Activated CD4-positive, alpha-beta T cell treated with anti-CD3 and anti-CD28 coated beads, Interleukin-2, amount 10 ng/mL, durations not matched to agents 7 days and 5 days (primary cell): Measurements from ENCODE around the gene CA12. TPM values are rescaled to one million over a fixed set of nuclear protein-coding genes. Genes with fewer than 3 reads are reported as not detected.
A peak's percentile ranks its signal among the peaks of the same experiment; 100 is the strongest.

Experiments
- CTCF ChIA-PET: fragments of 350-600 bp; sonication (Branson Sonifier 250); formaldehyde crosslinking; loops from one replicate; lab custom pipeline; 2021; ENCODE audit warnings: antibody characterized with exemption; lab: Charles Lee
- POLR2A ChIA-PET: fragments of 350-600 bp; sonication (Branson Sonifier 250); formaldehyde crosslinking; loops from one replicate; lab custom pipeline; 2021; ENCODE audit warnings: antibody characterized with exemption; lab: Charles Lee
- DNase-seq: peaks from one replicate; pipeline ENCODE4 v3.0.0-alpha.2; 2020
- H3K27ac Mint-ChIP-seq: one replicate; pipeline ENCODE4 v1.8.0; 2021; ENCODE audit warnings: mild to moderate bottlenecking, moderate library complexity, mixed read lengths
- H3K27me3 Mint-ChIP-seq: one replicate; pipeline ENCODE4 v1.8.0; 2021; ENCODE audit warnings: mixed read lengths
- H3K36me3 Mint-ChIP-seq: one replicate; pipeline ENCODE4 v1.8.0; 2021; ENCODE audit warnings: low read depth, mixed read lengths
- H3K4me1 Mint-ChIP-seq: one replicate; pipeline ENCODE4 v1.8.0; 2021; ENCODE audit warnings: mixed read lengths
- H3K4me3 Mint-ChIP-seq: one replicate; pipeline ENCODE4 v1.8.0; 2021; ENCODE audit warnings: mild to moderate bottlenecking, moderate library complexity, mixed read lengths
- H3K9me3 Mint-ChIP-seq: one replicate; pipeline ENCODE4 v1.8.0; 2021; ENCODE audit warnings: mixed read lengths
- total RNA-seq, 2 experiments: library from RNA; stranded (reverse); gene quantifications; one replicate each; pipeline ENCODE4 v1.2.3, GENCODE V29; 2021

CA12 gene
- total RNA-seq, 2 experiments from 2014 or later, result not detected

- no peaks in the 10 kb centered on the region for H3K9me3 Mint-ChIP-seq
- H3K4me3 Mint-ChIP-seq, result peak overlapping the region; percentile 77
- peaks cover 14% of the 10 kb centered on the region for H3K36me3 Mint-ChIP-seq
- CTCF ChIA-PET, result interaction anchor here (0.6 kb wide), 1 partner anchor 128 kb away, joined by 3 read pairs; no protein-coding TSS in a partner anchor
- no peak for DNase-seq
- POLR2A ChIA-PET, result no interaction called here
- H3K27ac Mint-ChIP-seq, result peak overlapping the region; percentile 88
- H3K4me1 Mint-ChIP-seq, result peaks cover 39% of the 10 kb centered on the region
- H3K27me3 Mint-ChIP-seq, result no peaks in the 10 kb centered on the region
These were observed 105.2 kb downstream of the CA12 start for GRCh38 chr15:63276342-63277037.

GRCh38 chr15:63274427-63274826 is 107.2 kb downstream of the CA12 start:
- H3K9me3 Mint-ChIP-seq, result no peaks in the 10 kb centered on the region
- POLR2A ChIA-PET, result no interaction called here
- no peak overlapping the region for H3K4me3 Mint-ChIP-seq
- CTCF ChIA-PET, result interaction anchor here (1.0 to 1.7 kb wide), 3 partner anchors 17 to 35 kb away, joined by 3 to 4 read pairs (median 3); no protein-coding TSS in a partner anchor
- peak; percentile 21 for DNase-seq
- H3K27ac Mint-ChIP-seq, result peak overlapping the region; percentile 55
- peaks cover 19% of the 10 kb centered on the region for H3K36me3 Mint-ChIP-seq
- H3K27me3 Mint-ChIP-seq, result no peaks in the 10 kb centered on the region
- peaks cover 39% of the 10 kb centered on the region for H3K4me1 Mint-ChIP-seq

Other genes with a start within 250 kb of the CA12 start
- 100 to 1,000 TPM; 219 to 226 TPM for gene RPS27L, start 224.4 kb downstream of the CA12 start, total RNA-seq
- 100 to 1,000 TPM; 115 to 150 TPM for gene RAB8B, start 192.2 kb downstream of the CA12 start, total RNA-seq
- 1 to 10 TPM; 7.3 to 9.1 TPM for gene APH1B, start 104.2 kb downstream of the CA12 start, total RNA-seq
- gene USP3, start 122.7 kb upstream of the CA12 start, total RNA-seq, result 10 to 100 TPM; 62.7 to 70.8 TPM
- under 1 TPM; 0.79 to 0.81 TPM for gene FBXL22, start 215.5 kb upstream of the CA12 start, total RNA-seq